Activated B cell treated with CpG ODN at 0.5 μM for 24 hours (primary cell): ENCODE measurements around the gene LRBA. TPM values are rescaled to one million over a fixed set of nuclear protein-coding genes. Genes with fewer than 3 reads are reported as not detected.

Experiments used
- ATAC-seq: fragments of 200-7000 bp; cut with Tn5 transposase; one replicate; pipeline ENCODE4 v1.10.0; 2021; ENCODE audit warnings: low read depth, mild to moderate bottlenecking, moderate library complexity
- CTCF ChIA-PET: fragments of 350-600 bp; sonication (Branson Sonifier 250); formaldehyde crosslinking; loops from one replicate; lab custom pipeline; 2021; ENCODE audit warnings: antibody characterized with exemption; lab: Charles Lee
- POLR2A ChIA-PET: fragments of 350-600 bp; sonication (Branson Sonifier 250); formaldehyde crosslinking; loops from one replicate; lab custom pipeline; 2021; ENCODE audit warnings: antibody characterized with exemption; lab: Charles Lee
- DNase-seq: peaks from one replicate; pipeline ENCODE4 v3.0.0; 2022
- H3K27ac Mint-ChIP-seq: one replicate; pipeline ENCODE4 v1.8.0; 2020; ENCODE audit warnings: mixed read lengths
- H3K27me3 Mint-ChIP-seq: one replicate; pipeline ENCODE4 v1.8.0; 2021; ENCODE audit warnings: mixed read lengths
- H3K36me3 Mint-ChIP-seq: one replicate; pipeline ENCODE4 v1.8.0; 2021; ENCODE audit warnings: low read depth, mixed read lengths
- H3K4me1 Mint-ChIP-seq: one replicate; pipeline ENCODE4 v1.8.0; 2021; ENCODE audit warnings: mixed read lengths
- H3K4me3 Mint-ChIP-seq: one replicate; pipeline ENCODE4 v1.8.0; 2020; ENCODE audit warnings: mild to moderate bottlenecking, mixed read lengths
- H3K9me3 Mint-ChIP-seq: one replicate; pipeline ENCODE4 v1.8.0; 2020; ENCODE audit warnings: mixed read lengths
- intact Hi-C: fragments of 100-400 bp; cut with micrococcal nuclease; formaldehyde crosslinking; loops from one replicate; pipeline ENCODE4 v1.15.1; 2024
- total RNA-seq: library from RNA; stranded (reverse); gene quantifications from 2 replicates; pipeline ENCODE4 v1.2.3, GENCODE V29; 2022
- TF ChIP-seq, protein P1 (sequence below): fragments of 200-600 bp; IDR thresholded peaks from one replicate; pipeline ENCODE4 v1.8.0; 2022; ENCODE audit warnings: antibody characterized with exemption, mild to moderate bottlenecking

LRBA gene
- total RNA-seq, 1 donor from 2014 or later = 66.5 TPM

DNA sequence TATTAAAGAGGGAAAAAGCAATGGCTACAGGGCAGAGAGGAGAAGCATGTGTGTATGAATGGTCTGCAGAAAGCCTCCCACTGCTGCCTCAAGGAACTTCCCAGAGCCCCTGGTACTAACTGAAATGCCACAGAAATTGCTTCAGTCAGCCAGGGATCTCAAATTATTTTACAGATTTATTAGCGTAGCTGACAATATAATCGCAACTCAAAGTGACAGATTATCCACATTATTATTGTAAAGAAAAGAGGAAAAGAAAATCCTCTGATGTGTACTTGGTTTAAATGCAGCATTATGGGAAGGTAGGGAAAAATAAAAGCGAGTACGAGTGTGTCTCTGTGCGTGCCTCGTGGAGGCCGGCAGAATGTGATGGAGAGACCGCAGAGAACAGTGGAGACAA, 734.1 kb downstream of the LRBA start:
- DNase-seq (no peak), ATAC-seq (no peak)
- Mint-ChIP-seq H3K27ac (no peak overlapping the region), H3K27me3 (no peaks in the 10 kb centered on the region), H3K36me3 (peaks cover 94% of the 10 kb centered on the region), H3K4me3 (no peak overlapping the region), H3K4me1 (no peaks in the 10 kb centered on the region), H3K9me3 (peaks cover 10% of the 10 kb centered on the region)
- ChIA-PET POLR2A (no interaction called here), CTCF (no interaction called here)
- intact Hi-C loops = no loop called here
- TF ChIP-seq, protein P1, sequence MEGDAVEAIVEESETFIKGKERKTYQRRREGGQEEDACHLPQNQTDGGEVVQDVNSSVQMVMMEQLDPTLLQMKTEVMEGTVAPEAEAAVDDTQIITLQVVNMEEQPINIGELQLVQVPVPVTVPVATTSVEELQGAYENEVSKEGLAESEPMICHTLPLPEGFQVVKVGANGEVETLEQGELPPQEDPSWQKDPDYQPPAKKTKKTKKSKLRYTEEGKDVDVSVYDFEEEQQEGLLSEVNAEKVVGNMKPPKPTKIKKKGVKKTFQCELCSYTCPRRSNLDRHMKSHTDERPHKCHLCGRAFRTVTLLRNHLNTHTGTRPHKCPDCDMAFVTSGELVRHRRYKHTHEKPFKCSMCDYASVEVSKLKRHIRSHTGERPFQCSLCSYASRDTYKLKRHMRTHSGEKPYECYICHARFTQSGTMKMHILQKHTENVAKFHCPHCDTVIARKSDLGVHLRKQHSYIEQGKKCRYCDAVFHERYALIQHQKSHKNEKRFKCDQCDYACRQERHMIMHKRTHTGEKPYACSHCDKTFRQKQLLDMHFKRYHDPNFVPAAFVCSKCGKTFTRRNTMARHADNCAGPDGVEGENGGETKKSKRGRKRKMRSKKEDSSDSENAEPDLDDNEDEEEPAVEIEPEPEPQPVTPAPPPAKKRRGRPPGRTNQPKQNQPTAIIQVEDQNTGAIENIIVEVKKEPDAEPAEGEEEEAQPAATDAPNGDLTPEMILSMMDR = no peak

DNA sequence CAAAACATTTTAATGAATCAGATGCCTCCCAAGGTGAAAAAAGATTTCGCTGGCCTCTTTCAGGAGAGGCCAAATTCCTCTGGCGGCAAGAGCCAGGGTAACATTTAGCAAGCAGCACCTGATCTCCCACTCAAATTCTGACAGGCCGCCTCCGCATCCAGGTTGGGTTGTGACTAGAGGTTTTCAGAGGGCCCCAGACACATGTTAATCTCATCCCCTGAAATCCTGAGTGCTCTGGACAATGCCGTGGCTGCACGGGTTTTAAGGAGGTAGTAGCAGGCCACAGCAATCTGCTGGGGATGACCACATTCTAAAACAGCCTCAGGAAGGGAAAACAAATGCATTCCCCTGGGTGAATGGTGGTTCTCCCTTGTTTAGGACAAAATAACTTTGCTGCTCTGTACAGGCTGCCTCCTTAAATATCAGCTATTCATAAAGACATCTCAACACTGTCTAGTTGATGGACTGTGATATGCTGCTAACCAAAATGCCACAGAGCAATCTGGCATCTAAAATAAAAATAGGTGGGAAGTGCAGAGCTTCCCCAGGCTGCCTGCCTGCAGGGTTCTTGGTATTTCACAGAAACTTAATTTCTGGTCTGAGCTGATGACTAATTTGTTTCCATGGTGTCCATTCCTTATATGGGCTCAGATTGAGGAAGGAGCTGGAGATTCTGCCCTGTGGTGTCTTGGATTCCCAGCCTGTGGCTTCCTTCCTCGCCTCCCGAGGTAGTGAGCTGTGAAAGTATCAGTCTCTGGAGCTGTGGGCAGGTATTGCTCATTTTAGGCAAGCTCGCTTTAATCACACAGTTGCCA, 734.8 kb downstream of the LRBA start:
- no peak overlapping the region for H3K27ac Mint-ChIP-seq
- TF ChIP-seq, protein P1 = no peak
- intact Hi-C loops = no loop called here
- no peaks in the 10 kb centered on the region for H3K4me1 Mint-ChIP-seq
- H3K9me3 Mint-ChIP-seq = peaks cover 10% of the 10 kb centered on the region
- DNase-seq (no peak), ATAC-seq (no peak)
- H3K36me3 Mint-ChIP-seq = peaks cover 94% of the 10 kb centered on the region
- ChIA-PET POLR2A (no interaction called here), CTCF (no interaction called here)
- no peaks in the 10 kb centered on the region for H3K27me3 Mint-ChIP-seq
- no peak overlapping the region for H3K4me3 Mint-ChIP-seq

DNA sequence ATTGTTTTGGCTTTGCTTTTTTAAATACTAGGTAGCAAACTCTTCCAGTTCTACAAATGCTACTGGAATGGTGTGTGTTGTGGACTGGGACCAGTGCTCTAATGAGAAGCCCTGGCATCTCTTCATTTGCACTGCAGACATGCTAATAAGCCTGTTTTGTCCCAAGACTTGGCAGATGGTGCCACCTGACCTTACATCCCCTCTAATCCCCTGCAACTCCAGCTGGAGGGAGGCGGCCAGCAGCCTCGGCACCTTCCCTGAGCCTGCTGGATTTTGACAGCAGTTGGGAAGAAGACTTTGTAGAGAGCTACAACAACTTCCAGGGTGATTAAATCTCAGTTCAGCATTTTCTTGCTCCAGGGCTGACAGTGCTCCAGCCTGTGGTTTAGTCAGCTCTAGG, 736.9 kb downstream of the LRBA start:
- Mint-ChIP-seq H3K4me3 (no peak overlapping the region), H3K27me3 (no peaks in the 10 kb centered on the region), H3K36me3 (peaks cover 98% of the 10 kb centered on the region), H3K9me3 (peaks cover 12% of the 10 kb centered on the region), H3K27ac (no peak overlapping the region), H3K4me1 (no peaks in the 10 kb centered on the region)
- intact Hi-C loops = no loop called here
- DNase-seq (no peak), ATAC-seq (no peak)
- POLR2A ChIA-PET = no interaction called here
- CTCF ChIA-PET = no interaction called here
- TF ChIP-seq, protein P1 = no peak

DNA sequence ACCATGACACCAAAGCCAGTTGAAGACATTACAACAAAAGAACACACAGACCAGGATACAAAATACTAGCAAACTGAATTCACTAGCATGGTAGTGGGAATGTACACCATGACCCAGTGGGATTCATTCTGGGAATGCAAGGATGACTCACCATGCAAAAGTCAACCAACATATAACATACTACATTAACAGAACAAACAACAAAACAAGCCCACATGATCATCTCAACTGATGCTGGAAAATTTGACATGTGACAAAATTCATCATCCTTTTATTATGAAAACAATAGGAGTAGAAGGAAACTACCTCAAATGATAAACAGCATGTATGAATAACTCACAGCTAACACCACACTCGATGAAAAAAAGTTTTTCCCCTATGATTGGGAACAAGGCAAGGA, 746.6 kb downstream of the LRBA start:
- Mint-ChIP-seq H3K4me1 (no peaks in the 10 kb centered on the region), H3K27ac (no peak overlapping the region), H3K4me3 (no peak overlapping the region), H3K9me3 (no peaks in the 10 kb centered on the region), H3K36me3 (peaks cover 81% of the 10 kb centered on the region), H3K27me3 (no peaks in the 10 kb centered on the region)
- TF ChIP-seq, protein P1 = no peak
- ATAC-seq (no peak), DNase-seq (no peak)
- ChIA-PET POLR2A (interaction anchor here (0.6 kb wide), 1 partner anchor 56 kb away, joined by 5 read pairs; no protein-coding TSS in a partner anchor), CTCF (no interaction called here)
- intact Hi-C loops = no loop called here

DNA sequence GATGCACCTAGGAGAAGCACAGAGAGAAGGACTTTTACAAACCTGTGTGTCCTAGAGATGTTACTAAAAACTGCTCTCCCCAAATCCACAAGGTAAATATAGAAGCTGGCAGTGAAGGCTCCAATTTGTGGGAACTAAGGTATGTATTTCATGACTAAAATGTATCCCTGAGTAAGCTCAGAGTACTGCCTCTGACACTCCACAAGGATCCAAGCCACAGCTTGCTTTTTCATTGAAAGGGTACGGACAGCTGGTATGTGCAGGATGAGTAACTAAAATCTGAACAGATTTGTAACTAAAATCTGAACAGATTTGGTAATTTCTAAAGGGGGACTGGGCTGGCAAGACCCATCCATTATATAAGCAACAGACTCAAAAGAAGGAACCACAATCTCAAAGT, 749.3 kb downstream of the LRBA start:
- intact Hi-C loops = no loop called here
- no peaks in the 10 kb centered on the region for H3K9me3 Mint-ChIP-seq
- no peak for ATAC-seq
- CTCF ChIA-PET = no interaction called here
- POLR2A ChIA-PET = no interaction called here
- no peaks in the 10 kb centered on the region for H3K4me1 Mint-ChIP-seq
- H3K27me3 Mint-ChIP-seq = no peaks in the 10 kb centered on the region
- no peak overlapping the region for H3K4me3 Mint-ChIP-seq
- no peak for DNase-seq
- H3K36me3 Mint-ChIP-seq = peaks cover 74% of the 10 kb centered on the region
- no peak overlapping the region for H3K27ac Mint-ChIP-seq
- TF ChIP-seq, protein P1 = no peak
